HS-27A (cell line): ENCODE measurements around the gene DDX31.

Experiments used
- DNase-seq: peaks from one replicate; pipeline ENCODE4 v3.0.0-alpha.2; 2012; ENCODE audit warnings: low read depth, missing footprints

The DDX31 gene

DNA sequence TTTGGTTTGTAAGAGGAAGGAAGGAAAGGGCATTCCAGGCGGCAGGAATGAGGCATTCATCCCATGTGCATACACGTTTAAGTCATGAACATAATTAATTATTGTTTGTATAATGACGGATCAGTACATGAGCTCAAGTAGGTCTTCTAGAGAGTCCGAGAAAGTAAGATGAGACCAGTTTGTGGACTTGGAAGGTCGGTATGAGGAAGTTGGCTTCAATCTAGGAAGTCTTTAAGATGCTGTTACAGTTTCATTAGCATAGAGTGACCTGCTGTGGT is 2.6 kb upstream of the DDX31 start:
- DNase-seq = no peak

GRCh38 chr9:132671620-132672412 is 2.0 kb upstream of the DDX31 start:
- DNase-seq = no peak

DNA sequence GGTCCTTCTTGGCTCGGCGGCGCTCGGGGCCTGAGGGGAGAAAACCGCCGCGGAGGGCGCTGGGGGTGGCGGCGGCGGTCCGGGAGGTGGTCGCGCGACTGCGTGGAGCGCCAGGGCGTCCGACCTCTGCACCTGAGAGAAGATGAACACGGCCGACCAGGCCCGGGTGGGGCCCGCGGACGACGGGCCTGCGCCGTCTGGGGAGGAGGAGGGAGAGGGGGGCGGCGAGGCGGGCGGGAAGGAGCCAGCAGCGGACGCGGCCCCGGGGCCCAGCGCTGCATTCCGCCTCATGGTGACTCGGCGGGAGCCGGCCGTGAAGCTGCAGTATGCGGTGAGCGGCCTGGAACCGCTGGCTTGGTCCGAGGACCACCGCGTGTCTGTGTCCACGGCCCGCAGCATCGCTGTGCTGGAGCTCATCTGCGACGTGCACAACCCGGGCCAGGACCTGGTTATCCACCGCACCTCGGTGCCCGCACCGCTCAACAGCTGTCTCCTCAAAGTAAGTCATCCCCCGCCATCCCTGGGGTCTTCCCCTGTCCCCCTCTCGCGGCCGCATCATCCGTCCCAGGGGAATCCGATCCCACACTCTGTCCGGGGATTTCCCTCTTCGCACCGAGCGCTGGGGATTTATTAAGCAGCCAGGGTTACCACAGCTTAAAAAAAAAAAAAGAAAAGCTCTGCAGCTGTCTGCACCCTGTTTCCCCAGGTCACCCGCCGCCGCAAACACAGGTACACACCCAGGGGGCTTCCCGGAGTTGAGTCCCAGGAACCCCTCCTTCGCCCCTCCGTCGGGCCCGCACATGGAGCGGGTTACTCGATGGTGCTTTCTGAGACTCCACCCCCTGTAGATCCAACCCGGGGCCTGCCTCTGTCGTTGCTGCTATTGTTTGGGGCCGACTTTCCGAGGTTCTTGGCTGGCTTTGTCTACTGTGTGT is 941 bp upstream of the DDX31 start, which contains the start of gene GTF3C4:
GTF3C4 (plus strand) TSS at position 8 of the 935 bp plus-strand sequence; CDS start at position 143, 135 bp downstream.
- DNase-seq = no peak

- DNase-seq = no peak
Measured at GRCh38 chr9:132669319-132669697, 475 bp downstream of the DDX31 start.

DNA sequence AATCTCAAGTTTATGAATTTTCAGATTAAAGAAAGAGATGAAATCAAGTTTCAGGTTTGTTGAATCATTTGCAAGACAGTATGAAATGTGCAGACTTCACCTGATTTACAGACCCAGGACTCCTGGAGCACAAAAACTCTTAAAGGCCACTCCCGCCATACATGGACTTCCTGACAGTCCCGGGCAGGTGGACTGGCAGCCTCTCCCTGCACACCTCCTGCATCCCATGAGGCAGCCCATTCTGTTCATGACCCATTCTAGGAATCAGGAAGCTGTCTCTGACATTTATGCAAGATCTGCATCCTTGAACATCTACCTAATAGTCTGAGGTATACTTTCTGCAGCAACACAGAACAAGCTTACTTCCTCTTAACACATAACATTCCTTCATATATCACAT is 5.9 kb downstream of the DDX31 start:
- no peak for DNase-seq

GRCh38 chr9:132663117-132663516 is 6.7 kb downstream of the DDX31 start:
- DNase-seq = no peak

DNA sequence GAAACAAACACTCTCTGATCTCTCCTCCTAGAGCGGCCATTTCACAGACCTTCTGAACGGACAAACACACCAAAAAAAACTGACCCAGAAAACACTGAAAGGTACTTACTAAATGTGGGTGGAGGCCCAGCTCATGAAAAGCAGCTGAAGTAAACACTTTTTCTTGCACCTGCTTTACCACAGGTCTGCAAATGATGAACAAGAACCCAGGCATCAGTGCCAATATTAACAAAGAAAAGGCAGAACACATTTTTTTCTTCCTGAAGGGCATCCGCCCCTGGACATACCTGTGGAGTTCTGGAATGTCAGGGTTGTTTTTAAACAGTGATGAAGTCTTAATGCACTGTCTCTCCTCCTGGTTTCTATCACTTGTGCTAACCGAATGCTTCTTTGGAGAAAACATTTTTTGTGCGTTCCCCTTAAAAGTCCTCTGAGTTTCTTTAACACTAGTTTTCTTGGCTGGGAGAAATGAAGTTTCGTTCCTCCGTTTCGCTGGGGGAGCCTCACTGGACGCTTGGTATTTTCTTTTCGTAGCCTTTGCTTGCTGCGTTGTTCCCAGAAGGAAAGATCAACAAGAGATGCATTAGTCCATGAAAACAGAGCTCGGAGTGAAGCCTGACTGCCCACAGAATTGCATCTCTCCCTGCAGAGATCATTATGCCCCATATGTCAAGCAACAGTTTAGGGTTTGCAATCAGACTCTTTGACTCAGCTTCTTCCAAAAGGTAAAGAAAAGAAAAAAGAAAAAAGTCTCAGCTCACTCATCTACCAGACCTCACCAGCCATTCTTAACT is 7.4 kb downstream of the DDX31 start:
- no peak for DNase-seq

DNA sequence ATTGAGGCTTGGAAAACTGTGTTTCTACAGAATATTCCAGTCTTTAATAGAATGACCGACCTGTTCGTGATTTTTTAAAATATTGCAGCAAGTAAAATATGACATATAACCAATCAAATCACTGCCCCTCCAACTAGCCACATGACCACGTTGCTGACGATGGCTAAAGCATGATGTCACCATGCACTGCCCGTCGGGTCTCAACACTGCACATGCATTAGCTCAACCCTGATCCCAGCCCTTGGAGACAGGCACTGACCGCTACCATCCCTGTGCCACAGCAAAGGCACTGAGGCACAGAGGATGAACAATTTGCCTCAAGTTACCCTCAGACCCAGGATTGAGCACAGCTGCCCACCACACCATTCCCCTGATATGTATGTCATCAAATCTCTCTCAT is 13.5 kb downstream of the DDX31 start:
- DNase-seq = no peak

DNA sequence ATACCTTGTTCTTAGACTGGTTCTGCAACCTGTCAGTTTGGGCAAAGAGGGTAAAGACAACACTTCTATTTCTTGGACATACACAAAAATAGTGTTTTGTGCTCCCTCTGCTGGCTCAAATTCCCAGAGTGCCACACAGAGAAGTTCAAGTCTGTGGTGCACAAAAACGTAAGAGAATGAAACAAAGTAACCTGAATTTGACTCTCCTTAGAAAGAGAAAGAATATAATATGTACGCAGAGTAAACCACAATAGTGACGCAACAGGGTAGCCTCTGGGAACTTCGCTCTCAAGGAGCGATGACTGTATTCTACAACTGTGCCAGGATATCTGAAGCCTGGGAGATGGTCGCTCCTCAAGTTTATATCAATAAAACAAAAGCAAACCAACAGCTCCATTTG is 18.5 kb downstream of the DDX31 start:
- no peak for DNase-seq

GRCh38 chr9:132648685-132649084 is 21.1 kb downstream of the DDX31 start:
- no peak for DNase-seq

- no peak for DNase-seq
Measured at GRCh38 chr9:132648283-132648682, 21.5 kb downstream of the DDX31 start.

DNA sequence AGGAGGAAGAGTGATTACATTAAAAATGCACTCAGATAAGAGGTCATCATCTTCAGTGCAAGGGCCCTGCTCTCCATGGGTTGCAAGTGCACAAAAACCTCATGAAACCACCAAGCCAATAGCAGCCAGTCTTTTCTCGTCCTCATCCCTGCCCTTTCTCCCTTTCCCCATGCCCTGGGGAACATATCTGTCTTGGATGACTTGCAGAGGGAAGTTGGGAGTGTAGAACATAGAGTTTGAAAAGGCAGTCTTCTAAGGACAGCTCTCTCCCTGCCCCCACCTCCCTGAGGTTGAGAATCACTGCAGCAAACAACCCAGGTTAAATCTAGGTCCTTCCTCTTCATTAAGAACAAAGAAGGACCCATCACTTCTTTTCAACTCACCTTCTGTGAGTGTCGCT is 22.0 kb downstream of the DDX31 start:
- no peak for DNase-seq

DNA sequence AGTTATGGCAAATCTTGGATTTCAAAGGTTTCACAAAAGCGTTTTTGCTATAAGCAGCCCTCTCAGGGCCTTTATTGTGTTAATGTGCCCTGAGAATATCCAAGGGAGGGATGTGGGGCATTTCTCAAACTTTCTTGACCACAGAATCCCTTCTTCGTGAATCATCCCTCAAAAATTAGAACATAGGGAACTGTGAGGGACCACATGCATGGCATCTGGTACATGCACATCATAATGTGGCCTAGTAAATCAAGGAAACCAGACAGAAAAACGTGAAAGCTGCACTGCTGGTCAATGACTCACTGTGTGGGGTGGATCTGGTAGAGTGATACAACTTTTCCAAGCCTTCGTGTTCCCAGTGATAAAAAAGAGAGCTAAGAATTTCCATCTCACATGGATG is 22.4 kb downstream of the DDX31 start:
- DNase-seq = peak; percentile 81

GRCh38 chr9:132646726-132647125 is 23.1 kb downstream of the DDX31 start:
- no peak for DNase-seq

DNA sequence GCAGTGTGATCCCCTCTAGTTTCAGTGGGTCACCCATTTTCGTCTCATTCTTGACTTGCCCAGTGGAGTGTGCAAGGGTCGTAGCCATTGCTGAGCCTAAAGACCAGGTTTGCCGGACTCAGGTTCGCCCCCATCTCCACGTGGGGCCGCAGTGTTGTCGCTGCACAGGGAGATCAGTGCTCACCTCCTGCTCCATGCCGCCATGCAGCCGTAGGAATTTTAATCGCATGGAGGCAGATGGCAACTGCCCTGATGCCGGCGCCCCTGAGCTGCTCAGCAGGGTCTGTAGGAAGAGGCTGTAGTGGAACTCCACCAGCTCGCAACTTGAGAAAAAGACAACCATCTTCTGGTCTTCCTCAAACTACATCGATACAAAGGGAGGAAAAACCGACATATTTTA is 24.1 kb downstream of the DDX31 start:
- no peak for DNase-seq

GRCh38 chr9:132645306-132645705 is 24.5 kb downstream of the DDX31 start:
- no peak for DNase-seq

DNA sequence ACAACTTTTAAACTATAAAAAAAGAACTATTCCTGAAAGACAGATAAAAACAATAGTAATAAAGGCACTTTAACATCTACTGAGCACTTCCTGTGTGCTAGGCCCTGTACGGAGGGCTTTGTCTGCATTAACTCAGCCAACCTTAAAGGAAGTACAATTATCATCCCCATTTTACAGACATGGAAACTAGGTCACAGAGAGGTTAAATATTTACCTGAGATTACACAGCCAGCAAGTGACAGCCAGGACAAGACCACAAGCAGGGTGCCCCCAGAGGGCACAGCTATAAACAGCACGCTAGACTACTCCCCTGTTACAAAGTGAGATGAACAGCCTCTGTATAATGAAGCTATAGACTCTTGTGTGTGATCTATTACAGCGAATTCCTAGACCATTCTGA is 25.5 kb downstream of the DDX31 start:
- DNase-seq = no peak

DNA sequence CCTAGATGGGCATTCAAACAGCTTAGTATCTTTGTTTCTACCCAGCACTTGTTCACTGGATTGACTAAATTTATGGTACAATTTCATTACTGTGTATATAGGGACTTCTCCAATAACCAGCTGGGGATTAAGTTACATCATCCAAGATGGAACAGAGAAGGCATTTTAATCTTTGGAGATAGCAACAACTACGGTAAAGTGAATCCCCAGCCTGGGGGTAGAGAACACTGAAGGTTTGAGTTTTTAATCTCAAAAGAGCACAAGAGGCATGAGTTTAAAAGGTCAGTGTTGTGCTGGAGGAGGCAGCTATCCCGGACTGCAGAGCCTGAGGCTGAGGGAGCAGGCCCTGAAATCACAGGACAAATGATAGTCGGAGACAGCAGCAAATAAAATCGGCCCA is 28.6 kb downstream of the DDX31 start:
- no peak for DNase-seq

DNA sequence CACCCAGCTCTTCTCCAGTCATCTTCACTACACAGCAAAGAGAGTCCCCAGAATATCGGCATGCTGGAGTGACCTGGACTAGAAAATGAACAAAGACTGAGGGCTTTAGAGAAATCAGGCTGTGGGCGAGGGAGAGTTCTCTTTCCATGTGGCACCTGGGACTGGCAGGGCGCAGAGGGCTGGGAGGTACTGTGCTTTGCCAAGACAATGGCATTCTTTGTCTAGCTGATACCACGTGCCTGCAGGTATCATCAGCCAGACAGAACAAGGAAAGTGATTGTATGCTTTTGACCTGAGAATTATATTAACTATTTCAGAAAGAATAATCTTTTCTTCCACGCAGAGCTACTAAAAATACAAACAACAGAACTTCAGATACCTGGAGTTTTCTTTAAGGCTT is 30.5 kb downstream of the DDX31 start:
- no peak for DNase-seq

GRCh38 chr9:132638240-132638639 is 31.5 kb downstream of the DDX31 start:
- DNase-seq = no peak

- no peak for DNase-seq
Measured at GRCh38 chr9:132637801-132638200, 32.0 kb downstream of the DDX31 start.

DNA sequence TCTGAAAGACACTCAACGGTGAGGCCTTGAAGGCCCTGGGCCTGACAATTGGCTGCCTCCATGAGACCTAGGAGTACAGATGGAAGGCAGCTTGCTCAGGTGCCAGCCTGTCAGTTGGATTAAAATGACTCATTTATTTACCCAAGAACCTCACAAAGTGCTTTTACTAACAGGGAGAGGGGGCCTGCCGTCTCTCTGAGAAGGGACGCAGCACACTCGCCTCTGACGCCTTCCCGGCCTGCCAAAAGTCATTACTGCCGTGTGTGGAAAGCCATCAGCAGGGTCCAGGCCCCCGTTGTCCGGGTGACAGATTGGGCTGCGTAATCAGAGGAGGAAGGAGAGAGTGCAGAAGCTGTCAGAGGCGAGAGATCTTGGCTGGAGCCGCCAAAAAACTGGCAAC is 32.4 kb downstream of the DDX31 start:
- no peak for DNase-seq

- no peak for DNase-seq
Measured at GRCh38 chr9:132634327-132634726, 35.5 kb downstream of the DDX31 start.
